NCI-H146 treated with DMSO at 0.1 percent for 48 hours (cell line): ENCODE measurements around the gene AKTIP.

Experiments used
- DNase-seq: peaks from one replicate; lab custom pipeline; 2025; ENCODE audit not compliant: unreplicated experiment; lab: John Stamatoyannopoulos, UW

AKTIP gene

GRCh38 chr16:53482123-53482522 lies 20.9 kb downstream of the AKTIP start:
- no peak for DNase-seq

DNA sequence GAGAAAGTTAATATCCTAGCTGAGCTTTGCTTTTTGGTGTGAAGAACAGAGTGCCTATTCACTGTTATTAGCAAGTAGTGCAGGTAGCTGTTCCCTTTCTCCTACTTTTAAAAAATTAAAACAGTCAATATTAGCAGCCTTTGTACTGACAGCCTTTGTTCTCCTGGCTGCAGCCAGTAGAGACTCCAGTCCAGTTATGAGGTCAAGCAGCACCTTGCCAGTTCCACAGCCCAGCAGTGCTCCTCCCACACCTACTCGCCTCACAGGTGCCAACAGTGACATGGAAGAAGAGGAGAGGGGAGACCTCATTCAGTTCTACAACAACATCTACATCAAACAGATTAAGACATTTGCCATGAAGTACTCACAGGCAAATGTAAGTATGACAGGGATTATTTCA lies 22.6 kb downstream of the AKTIP start:
- DNase-seq: no peak

DNA sequence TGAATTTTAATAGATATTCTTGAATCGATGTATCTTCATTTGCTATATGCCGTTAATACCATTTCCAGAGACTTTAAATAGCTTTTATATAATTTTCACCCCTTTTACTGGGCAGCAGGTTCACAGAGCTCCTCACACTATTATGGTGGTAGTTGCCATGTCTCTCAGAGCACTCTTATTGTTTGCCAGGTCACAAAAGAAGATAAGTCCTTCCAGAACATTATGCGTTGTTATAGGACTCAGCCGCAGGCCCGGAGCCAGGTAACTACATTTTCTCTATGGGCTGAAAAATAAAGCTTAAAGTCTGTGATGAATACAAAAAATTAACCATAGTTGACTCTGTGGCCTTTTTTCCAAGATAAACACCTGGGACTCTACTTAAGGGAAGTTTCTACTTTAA lies 24.0 kb downstream of the AKTIP start:
- DNase-seq: no peak

DNA sequence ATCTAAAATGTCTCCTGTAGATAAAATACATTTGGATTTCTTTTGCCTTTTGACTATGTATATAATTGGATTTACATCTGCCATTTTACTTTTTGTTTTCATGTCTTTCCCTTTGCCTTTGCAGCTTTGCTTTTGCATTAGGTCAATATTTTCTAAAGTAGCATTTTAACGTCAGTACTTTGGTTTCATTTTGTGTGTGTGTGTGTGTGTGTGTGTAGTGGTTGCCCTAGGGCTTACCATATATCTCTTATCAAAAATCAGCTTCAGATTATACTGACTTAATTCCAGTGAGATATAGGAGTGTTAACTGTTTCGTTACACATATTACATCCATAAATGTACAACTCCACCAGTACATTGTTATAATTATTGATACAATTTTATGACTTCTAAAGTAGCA lies 26.1 kb downstream of the AKTIP start:
- DNase-seq: no peak

- DNase-seq: no peak
Observed at GRCh38 chr16:53465606-53466280, 37.3 kb downstream of the AKTIP start.

- no peak for DNase-seq
Observed at GRCh38 chr16:53458635-53459034, 44.4 kb downstream of the AKTIP start.

DNA sequence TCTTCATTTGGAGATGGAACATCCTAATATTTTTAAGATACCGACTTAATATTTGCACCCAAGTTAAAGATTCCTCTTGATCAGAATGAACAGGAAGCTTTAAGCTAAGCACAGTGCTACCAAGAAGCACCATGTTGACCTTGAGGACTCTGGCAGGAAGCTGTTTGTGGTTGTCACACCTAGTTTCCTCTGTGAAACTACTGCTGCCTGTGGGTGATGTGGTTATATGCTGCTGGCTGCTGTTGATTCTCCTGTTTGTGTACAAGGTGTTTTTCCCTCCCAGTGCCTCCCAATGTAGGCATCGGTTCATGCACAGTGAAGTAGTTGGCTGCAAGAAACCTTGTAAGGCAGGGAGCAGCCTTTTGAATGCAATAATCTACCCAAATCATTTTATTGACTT lies 45.3 kb downstream of the AKTIP start:
- DNase-seq: no peak

DNA sequence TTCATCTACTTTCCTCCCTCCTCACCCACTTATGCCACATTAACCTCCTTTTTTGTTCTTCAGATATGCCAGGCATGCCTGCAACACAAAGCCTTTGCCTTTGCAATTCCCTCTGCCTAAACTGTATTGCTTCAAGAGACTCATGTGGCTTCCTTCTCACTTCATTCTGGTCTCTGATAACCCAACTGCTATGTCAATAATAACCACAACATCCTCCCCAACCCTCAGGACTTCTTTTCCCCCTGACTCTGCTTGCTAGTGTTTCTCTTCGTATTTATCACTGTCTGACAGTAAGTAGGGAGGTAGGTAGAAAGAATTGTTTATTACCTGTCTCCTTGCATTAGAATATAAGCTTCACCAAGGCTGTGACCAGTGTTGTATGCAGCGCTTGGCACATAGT lies 46.4 kb downstream of the AKTIP start:
- DNase-seq: no peak

DNA sequence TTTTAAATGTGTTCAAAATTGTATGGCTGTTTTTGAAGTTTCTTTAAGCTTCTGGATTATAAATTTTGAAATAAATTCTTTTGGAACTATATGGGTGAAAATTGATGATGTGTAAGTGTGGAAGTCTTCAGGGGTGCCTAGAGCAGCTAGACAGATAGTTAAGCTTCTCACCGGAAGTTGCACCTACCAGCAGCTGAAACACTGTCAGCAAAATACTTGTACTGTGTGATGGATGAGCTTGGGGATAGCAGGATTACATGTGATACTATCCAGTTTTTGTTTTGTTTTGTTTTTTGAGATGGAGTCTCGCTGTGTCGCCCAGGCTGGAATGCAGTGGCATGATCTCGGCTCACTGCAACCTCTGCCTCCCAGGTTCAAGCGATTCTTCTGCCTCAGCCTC lies 49.1 kb downstream of the AKTIP start:
- DNase-seq: no peak

DNA sequence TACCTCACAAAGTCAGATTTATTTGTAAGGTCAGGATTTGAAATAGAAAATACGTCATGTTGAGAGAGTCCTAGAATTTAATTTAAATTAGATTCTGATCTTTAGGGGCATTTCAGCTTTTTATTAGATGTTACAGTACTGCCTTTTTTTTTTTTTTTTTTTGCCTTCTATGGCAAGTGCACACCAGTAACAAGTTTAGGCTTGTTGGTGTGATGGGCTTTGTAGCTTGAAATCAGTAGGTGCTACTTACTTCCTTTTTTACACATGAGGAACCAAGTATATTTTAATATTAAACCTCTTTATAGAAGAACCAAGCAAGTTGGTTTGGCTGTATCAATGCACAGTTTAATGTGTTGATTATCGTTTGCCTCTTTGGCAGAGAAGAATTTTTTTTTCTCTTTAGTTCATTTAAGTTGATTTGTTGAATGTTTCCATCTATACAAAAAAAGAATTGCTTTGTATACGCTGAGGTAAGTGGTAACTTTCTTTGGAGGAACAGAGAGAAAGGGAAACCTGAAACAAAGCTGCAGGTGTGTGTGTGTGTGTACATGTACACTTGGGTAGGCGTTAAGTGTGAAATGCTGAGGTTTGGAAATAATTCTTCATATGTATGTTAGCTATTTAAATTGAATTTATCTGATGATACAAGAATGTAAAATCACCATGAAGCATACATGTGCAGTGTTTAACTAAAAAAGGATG lies 53.0 kb downstream of the AKTIP start:
- no peak for DNase-seq

DNA sequence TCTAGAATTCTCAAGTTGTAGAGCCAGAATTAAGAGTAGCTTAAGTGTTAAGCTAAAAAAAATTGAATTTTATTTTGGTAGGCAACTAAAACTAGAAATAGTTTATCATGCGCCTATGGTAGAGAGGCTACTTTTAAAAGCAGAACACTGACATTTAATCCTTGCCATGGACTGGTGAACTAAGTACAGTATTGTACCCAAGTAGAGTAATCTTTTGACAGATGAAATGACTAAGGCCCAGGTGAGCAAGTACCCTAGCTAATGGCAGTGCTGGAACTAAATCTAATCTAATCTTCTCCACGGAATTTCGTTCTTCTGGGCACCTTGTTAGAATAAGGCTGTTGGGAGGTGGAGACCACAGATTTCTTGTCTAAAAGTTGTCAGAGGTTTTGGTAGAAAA lies 56.9 kb downstream of the AKTIP start:
- DNase-seq: no peak

DNA sequence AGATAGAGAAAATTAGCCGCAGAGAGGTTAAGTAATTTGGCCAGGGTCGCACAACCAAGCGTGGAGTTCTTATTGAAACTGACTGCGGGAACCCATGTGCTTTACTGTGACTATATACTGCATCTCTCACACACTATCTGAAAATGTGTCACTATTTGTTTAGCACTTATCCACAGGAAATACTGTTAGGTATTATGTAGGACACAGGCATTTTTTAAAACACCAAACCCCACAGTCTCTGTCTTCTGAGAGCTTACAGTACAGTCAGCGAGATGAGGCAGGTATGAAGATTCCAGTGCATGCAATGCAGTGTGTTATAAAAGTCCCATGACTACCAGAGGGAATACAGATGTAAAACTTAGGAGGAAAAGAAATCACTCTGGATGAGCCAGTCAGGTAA lies 57.5 kb downstream of the AKTIP start:
- DNase-seq: no peak
